ENCODE results near the gene PCDHB2. TPM values are rescaled to one million over a fixed set of nuclear protein-coding genes. Genes with fewer than 3 reads are reported as not detected.
"Not testable (repeated sequence)": the region's sequence is repeated elsewhere in the genome, so short reads cannot be mapped to it uniquely, and the experiment has no call there.

Gene PCDHB2
- total RNA-seq, 1 donor from 2014 or later, result 1.4 TPM

- DNase-seq (ENCODE audit: low read depth, low spot score), result no peak
These were observed 41.4 kb downstream of the PCDHB2 start for GRCh38 chr5:141135718-141136266.

GRCh38 chr5:141137346-141137745 lies 42.9 kb downstream of the PCDHB2 start:
- not testable (repeated sequence) for DNase-seq (ENCODE audit: low read depth, low spot score)

Other genes starting within 250 kb of the PCDHB2 start
- 0.04 TPM in 1 of 2 replicates, not detected in the other for gene PCDHA9, start 246.2 kb upstream of the PCDHB2 start, total RNA-seq
- gene PCDHA10, start 238.7 kb upstream of the PCDHB2 start, total RNA-seq, result 0.07 and 0.35 TPM in 2 replicates
- gene PCDHA11, start 225.7 kb upstream of the PCDHB2 start, total RNA-seq, result 0.04 and 0.07 TPM in 2 replicates
- gene PCDHA12, start 219.3 kb upstream of the PCDHB2 start, total RNA-seq, result 0.07 TPM in 1 of 2 replicates, not detected in the other
- under 0.01 and 0.04 TPM in 2 replicates for gene PCDHA13, start 212.5 kb upstream of the PCDHB2 start, total RNA-seq
- 0.07 TPM in 2 replicates for gene PCDHAC1, start 168.3 kb upstream of the PCDHB2 start, total RNA-seq
- 2.0 and 2.5 TPM in 2 replicates for gene PCDHAC2, start 128.1 kb upstream of the PCDHB2 start, total RNA-seq
- gene PCDHB1, start 43.2 kb upstream of the PCDHB2 start, total RNA-seq, result not detected in 2 replicates
- 0.20 and 0.35 TPM in 2 replicates for gene PCDHB3, start 5.9 kb downstream of the PCDHB2 start, total RNA-seq
- 0.04 and 0.07 TPM in 2 replicates for gene PCDHB4, start 27.2 kb downstream of the PCDHB2 start, total RNA-seq
- gene PCDHB5, start 40.6 kb downstream of the PCDHB2 start, total RNA-seq, result 0.39 and 0.53 TPM in 2 replicates
- gene PCDHB6, start 55.4 kb downstream of the PCDHB2 start, total RNA-seq, result 0.04 and 0.07 TPM in 2 replicates
- gene PCDHB7, start 78.0 kb downstream of the PCDHB2 start, total RNA-seq, result 0.28 and 0.40 TPM in 2 replicates
- gene PCDHB8, start 83.2 kb downstream of the PCDHB2 start, total RNA-seq, result 0.04 and 0.07 TPM in 2 replicates
- under 0.01 and 0.13 TPM in 2 replicates for gene PCDHB16, start 87.8 kb downstream of the PCDHB2 start, total RNA-seq
- 0.04 and 0.07 TPM in 2 replicates for gene PCDHB9, start 92.5 kb downstream of the PCDHB2 start, total RNA-seq
- gene PCDHB10, start 97.7 kb downstream of the PCDHB2 start, total RNA-seq, result 0.33 and 0.46 TPM in 2 replicates
- 0.13 and 0.25 TPM in 2 replicates for gene PCDHB11, start 105.0 kb downstream of the PCDHB2 start, total RNA-seq
- gene PCDHB12, start 114.1 kb downstream of the PCDHB2 start, total RNA-seq, result 0.21 and 0.33 TPM in 2 replicates
- 0.33 and 0.99 TPM in 2 replicates for gene PCDHB13, start 119.3 kb downstream of the PCDHB2 start, total RNA-seq
- gene PCDHB14, start 128.7 kb downstream of the PCDHB2 start, total RNA-seq, result 0.53 and 0.78 TPM in 2 replicates
- gene PCDHB15, start 150.8 kb downstream of the PCDHB2 start, total RNA-seq, result 0.26 and 0.95 TPM in 2 replicates
- 0.13 and 0.32 TPM in 2 replicates for gene SLC25A2, start 209.4 kb downstream of the PCDHB2 start, total RNA-seq
- 70.7 and 109 TPM in 2 replicates for gene TAF7, start 226.2 kb downstream of the PCDHB2 start, total RNA-seq
- gene PCDHGA1, start 235.9 kb downstream of the PCDHB2 start, total RNA-seq, result 0.20 and 0.28 TPM in 2 replicates
- 0.79 and 0.92 TPM in 2 replicates for gene PCDHGA2, start 244.1 kb downstream of the PCDHB2 start, total RNA-seq
- gene PCDHGA3, start 249.2 kb downstream of the PCDHB2 start, total RNA-seq, result 0.21 and 0.26 TPM in 2 replicates